Panc1 (cell line): ENCODE results near the gene IRX4. TPM values are rescaled to one million over a fixed set of nuclear protein-coding genes. Genes with fewer than 3 reads are reported as not detected.

Source experiments
- ATAC-seq: fragments of 200-7000 bp; cut with Tn5 transposase; 2 replicates; pipeline ENCODE4 v1.9.1; 2020; ENCODE audit warnings: mild to moderate bottlenecking, moderate library complexity
- BruUV-seq: library from RNA; stranded (reverse); fragments of 400-500 nt; replicated peaks from 2 replicates; lab custom pipeline; 2021; lab: Mats Ljungman, UMichigan
- CTCF ChIA-PET: fragments of 300-600 bp; sonication (Branson Sonifier 250); formaldehyde crosslinking; loops from one replicate; lab custom pipeline; 2022; ENCODE audit warnings: antibody characterized with exemption; lab: Charles Lee
- POLR2A ChIA-PET: fragments of 300-600 bp; sonication (Branson Sonifier 250); formaldehyde crosslinking; loops from one replicate; lab custom pipeline; 2022; ENCODE audit warnings: antibody characterized with exemption; lab: Charles Lee
- DNase-seq: peaks from one replicate; pipeline ENCODE4 v3.0.0-alpha.2; 2010; ENCODE audit warnings: low read depth, low spot score
- H3K27ac ChIP-seq: 2 replicates; pipeline ENCODE4 v1.5.1; 2011; ENCODE audit warnings: mild to moderate bottlenecking, low read length, inconsistent platforms
- H3K27me3 ChIP-seq: fragments of 200-500 bp; sonication (Bioruptor generic); 2 replicates; pipeline ENCODE4 v1.6.0; 2014; ENCODE audit warnings: low read length, inconsistent platforms; ENCODE audit not compliant: control insufficient read depth, insufficient read depth
- H3K36me3 ChIP-seq: fragments of 200-500 bp; sonication (Bioruptor generic); 2 replicates; pipeline ENCODE4 v1.5.1; 2014; ENCODE audit warnings: inconsistent platforms, mild to moderate bottlenecking, low read length, moderate library complexity; ENCODE audit not compliant: control insufficient read depth, insufficient read depth
- H3K4me1 ChIP-seq: 2 replicates; pipeline ENCODE4 v1.5.1; 2011; ENCODE audit warnings: inconsistent platforms, mild to moderate bottlenecking, low read length, moderate library complexity; ENCODE audit not compliant: control insufficient read depth, insufficient read depth
- H3K4me3 ChIP-seq, 2 experiments: 2 replicates each; pipeline ENCODE4 v1.5.1; 2011 to 2012; ENCODE audit warnings: low read depth in 2 of 2, low read length in 2 of 2, mild to moderate bottlenecking in 2 of 2, inconsistent platforms in 1 of 2, moderate library complexity in 1 of 2
- H3K9me3 ChIP-seq: fragments of 200-500 bp; sonication (Bioruptor generic); 2 replicates; pipeline ENCODE4 v1.5.1; 2014; ENCODE audit warnings: low read depth, mild to moderate bottlenecking, inconsistent platforms, low read length, moderate library complexity; ENCODE audit not compliant: control insufficient read depth, insufficient read depth
- CTCF ChIP-seq: fragments of 450-650 bp; IDR thresholded peaks from 2 replicates; pipeline ENCODE4 v1.5.1; 2017; ENCODE audit warnings: mild to moderate bottlenecking
- POLR2AphosphoS5 ChIP-seq: IDR thresholded peaks from 2 replicates; pipeline ENCODE4 v1.6.1; 2012; ENCODE audit warnings: mild to moderate bottlenecking, low read depth, low read length, moderate library complexity
- REST ChIP-seq, 2 experiments: IDR thresholded peaks; 2 replicates each; pipeline ENCODE4 v1.6.1; 2011 to 2012; ENCODE audit warnings: low read depth in 2 of 2, control low read depth in 1 of 2, low read length in 1 of 2, mild to moderate bottlenecking in 1 of 2, moderate library complexity in 1 of 2; ENCODE audit not compliant: insufficient read depth in 1 of 2
- SIN3A ChIP-seq: IDR thresholded peaks from 2 replicates; pipeline ENCODE4 v1.6.1; 2012; ENCODE audit warnings: low read depth, mild to moderate bottlenecking, low read length, moderate library complexity, borderline replicate concordance; ENCODE audit not compliant: insufficient read depth
- TCF7L2 ChIP-seq: IDR thresholded peaks from 2 replicates; pipeline ENCODE4 v1.6.1; 2011; ENCODE audit warnings: mild to moderate bottlenecking, low read depth, low read length, inconsistent platforms
- in situ Hi-C: cut with HindIII; loops from 2 replicates; pipeline ENCODE4 v1.10.0; 2016; ENCODE audit warnings: low sequenced_read_pairs, low pct_unique_long_range_greater_than_20kb
- intact Hi-C: fragments of 100-400 bp; cut with micrococcal nuclease; formaldehyde crosslinking; loops from one replicate; pipeline ENCODE4 v1.10.0; 2022; ENCODE audit not compliant: unreplicated experiment
- total RNA-seq: library from RNA; stranded (reverse); gene quantifications from one replicate; pipeline ENCODE4 v1.2.1, GENCODE V29; 2021; ENCODE audit not compliant: unreplicated experiment

Gene IRX4
- total RNA-seq, 1 experiment from 2014 or later: 0.18 TPM

- DNase-seq: no peak
- BruUV-seq: no TSS peak
- POLR2A ChIA-PET: no interaction called here
- CTCF ChIA-PET: no interaction called here
- no peak for ATAC-seq
- Histone ChIP-seq H3K4me3 (no peak overlapping the region), H3K36me3 (no peaks in the 10 kb centered on the region), H3K9me3 (no peaks in the 10 kb centered on the region), H3K27me3 (no peaks in the 10 kb centered on the region), H3K4me1 (no peaks in the 10 kb centered on the region), H3K27ac (no peak overlapping the region)
- intact Hi-C loops: no loop called here
- TF ChIP-seq POLR2AphosphoS5: no peak
- TF ChIP-seq CTCF: no peak
- TF ChIP-seq REST (IDR thresholded peaks at IDR 0.05; ENCODE audit: insufficient read depth in 1 of 2, low read depth in 2 of 2, low read length in 1 of 2): no peak
- no peak for TF ChIP-seq SIN3A
- TF ChIP-seq TCF7L2: no peak
- in situ Hi-C loops: no loop called here
These were observed 35.7 kb downstream of the IRX4 start for GRCh38 chr5:1847056-1847455.

- Histone ChIP-seq H3K4me3 (no peak overlapping the region), H3K4me1 (no peaks in the 10 kb centered on the region), H3K27me3 (no peaks in the 10 kb centered on the region), H3K27ac (no peak overlapping the region), H3K36me3 (no peaks in the 10 kb centered on the region), H3K9me3 (no peaks in the 10 kb centered on the region)
- TF ChIP-seq TCF7L2: no peak
- TF ChIP-seq SIN3A: no peak
- no peak for TF ChIP-seq POLR2AphosphoS5
- ChIA-PET POLR2A (no interaction called here), CTCF (no interaction called here)
- no peak for ATAC-seq
- no peak for DNase-seq
- in situ Hi-C loops: no loop called here
- intact Hi-C loops: no loop called here
- BruUV-seq: no TSS peak
These were observed 36.1 kb downstream of the IRX4 start for GRCh38 chr5:1846583-1846982.

GRCh38 chr5:1845696-1846095 is 37.0 kb downstream of the IRX4 start:
- POLR2A ChIA-PET: no interaction called here
- CTCF ChIA-PET: no interaction called here

More at GRCh38 chr5:1845696-1846095, 37.0 kb downstream of the IRX4 start:
- Histone ChIP-seq H3K4me3 (no peak overlapping the region), H3K27me3 (no peaks in the 10 kb centered on the region), H3K4me1 (no peaks in the 10 kb centered on the region), H3K36me3 (no peaks in the 10 kb centered on the region), H3K27ac (no peak overlapping the region), H3K9me3 (no peaks in the 10 kb centered on the region)
- no TSS peak for BruUV-seq
- in situ Hi-C loops (no loop called here), intact Hi-C loops (no loop called here)
- no peak for DNase-seq
- ATAC-seq: no peak
- TF ChIP-seq SIN3A: no peak
- no peak for TF ChIP-seq POLR2AphosphoS5
- TF ChIP-seq CTCF: no peak
- no peak for TF ChIP-seq REST (IDR thresholded peaks at IDR 0.05; ENCODE audit: insufficient read depth in 1 of 2, low read depth in 2 of 2, low read length in 1 of 2)
- no peak for TF ChIP-seq TCF7L2
